Trophoblast cell (in vitro differentiated cells and primary cell): ENCODE data around the gene CCR8.

Experiments used
- DNase-seq, 2 donors: peaks; one replicate each; pipeline ENCODE4 v3.0.0-alpha.2; 2016
- H2AFZ ChIP-seq: 2 replicates; pipeline ENCODE4 v1.6.1; 2013; ENCODE audit warnings: low read length, moderate library complexity, mild to moderate bottlenecking; ENCODE audit not compliant: insufficient read depth, poor library complexity
- H2AK5ac ChIP-seq: 2 replicates; pipeline ENCODE4 v1.6.1; 2013; ENCODE audit warnings: mild to moderate bottlenecking, low read length
- H2BK120ac ChIP-seq: 2 replicates; pipeline ENCODE4 v1.6.1; 2013; ENCODE audit warnings: low read length, mild to moderate bottlenecking, moderate library complexity; ENCODE audit not compliant: insufficient read depth, poor library complexity
- H2BK12ac ChIP-seq: 2 replicates; pipeline ENCODE4 v1.6.1; 2013; ENCODE audit warnings: mild to moderate bottlenecking, low read length, moderate library complexity
- H2BK5ac ChIP-seq: 2 replicates; pipeline ENCODE4 v1.6.1; 2013; ENCODE audit warnings: low read length, low read depth, moderate library complexity, mild to moderate bottlenecking; ENCODE audit not compliant: poor library complexity
- H3K14ac ChIP-seq: 2 replicates; pipeline ENCODE4 v1.6.1; 2013; ENCODE audit warnings: mild to moderate bottlenecking, low read length
- H3K18ac ChIP-seq: 2 replicates; pipeline ENCODE4 v1.6.1; 2013; ENCODE audit warnings: mild to moderate bottlenecking, low read length
- H3K23ac ChIP-seq: 2 replicates; pipeline ENCODE4 v1.6.1; 2013; ENCODE audit warnings: low read length
- H3K27ac ChIP-seq: 2 replicates; pipeline ENCODE4 v1.5.1; 2013; ENCODE audit warnings: low read depth, mild to moderate bottlenecking, inconsistent platforms, low read length, moderate library complexity
- H3K27me3 ChIP-seq: 2 replicates; pipeline ENCODE4 v1.6.1; 2013; ENCODE audit warnings: inconsistent platforms, mild to moderate bottlenecking, low read length, moderate library complexity; ENCODE audit not compliant: insufficient read depth
- H3K36me3 ChIP-seq, 2 experiments: 1 replicate in 1 of 2; 2 replicates in 1 of 2; pipeline ENCODE4 v1.6.1; 2013; ENCODE audit warnings: low read length in 2 of 2, mild to moderate bottlenecking in 2 of 2, moderate library complexity in 1 of 2; ENCODE audit not compliant: insufficient read depth in 2 of 2, control insufficient read depth in 1 of 2
- H3K4ac ChIP-seq: 2 replicates; pipeline ENCODE4 v1.6.1; 2013; ENCODE audit warnings: low read depth, mild to moderate bottlenecking, low read length, moderate library complexity
- H3K4me1 ChIP-seq, 2 experiments: 1 replicate in 1 of 2; 2 replicates in 1 of 2; pipeline ENCODE4 v1.6.1; 2013; ENCODE audit warnings: low read length in 2 of 2, mild to moderate bottlenecking in 2 of 2, moderate library complexity in 1 of 2; ENCODE audit not compliant: insufficient read depth in 2 of 2, control insufficient read depth in 1 of 2
- H3K4me2 ChIP-seq: 2 replicates; pipeline ENCODE4 v1.6.1; 2013; ENCODE audit warnings: inconsistent platforms, mild to moderate bottlenecking, low read length, moderate library complexity
- H3K4me3 ChIP-seq: 2 replicates; pipeline ENCODE4 v1.5.1; 2013; ENCODE audit warnings: mild to moderate bottlenecking, low read depth, low read length, inconsistent platforms
- H3K79me1 ChIP-seq: one replicate; pipeline ENCODE4 v1.6.1; 2013; ENCODE audit warnings: low read length
- H3K79me2 ChIP-seq: 2 replicates; pipeline ENCODE4 v1.6.1; 2013; ENCODE audit warnings: low read length, mild to moderate bottlenecking; ENCODE audit not compliant: control insufficient read depth, insufficient read depth, poor library complexity
- H3K9ac ChIP-seq: 2 replicates; pipeline ENCODE4 v1.6.1; 2013; ENCODE audit warnings: mild to moderate bottlenecking, low read length
- H3K9me3 ChIP-seq: 2 replicates; pipeline ENCODE4 v1.6.1; 2013; ENCODE audit warnings: low read depth, mild to moderate bottlenecking, control low read depth, inconsistent platforms, low read length; ENCODE audit not compliant: insufficient read depth
- H4K12ac ChIP-seq: 2 replicates; pipeline ENCODE4 v1.6.1; 2013; ENCODE audit warnings: low read depth, mild to moderate bottlenecking, low read length, moderate library complexity
- H4K8ac ChIP-seq: 2 replicates; pipeline ENCODE4 v1.6.1; 2013; ENCODE audit warnings: low read depth, mild to moderate bottlenecking, low read length, moderate library complexity
- H4K91ac ChIP-seq: one replicate; pipeline ENCODE4 v1.6.1; 2013; ENCODE audit warnings: low read depth, mild to moderate bottlenecking, low read length, moderate library complexity
- WGBS: extraction: QIAGEN DNeasy Blood & Tissue Kit; methylation state at CpG from one replicate; pipeline ENCODE4 v1.1.7; 2013; ENCODE audit warnings: missing lambda C conversion rate; ENCODE audit not compliant: insufficient read length, insufficient coverage; ENCODE audit errors: extremely low coverage; 5-methylcytosine and 5-hydroxymethylcytosine counted together

Gene CCR8

DNA sequence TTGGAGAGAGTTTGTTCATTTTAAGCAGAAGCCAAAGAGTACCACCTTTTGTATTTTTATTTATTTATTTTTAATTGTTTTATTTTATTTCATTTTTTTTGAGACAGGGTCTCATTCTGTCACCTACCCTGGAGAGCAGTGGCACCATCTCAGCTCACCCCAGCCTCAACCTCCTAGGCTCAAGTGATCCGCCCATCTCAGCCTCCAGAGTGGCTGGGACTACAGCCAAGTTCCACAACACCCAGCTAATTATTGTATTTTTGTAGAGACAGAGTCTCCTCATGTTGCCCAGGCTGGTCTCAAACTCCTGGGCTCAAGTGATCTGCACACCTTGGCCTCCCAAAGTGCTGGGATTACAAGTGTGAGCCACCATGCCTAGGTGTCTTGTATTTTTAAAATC lies 9.6 kb downstream of the CCR8 start:
- no peak overlapping the region for H2BK12ac ChIP-seq
- H3K14ac ChIP-seq = no peak overlapping the region
- H4K91ac ChIP-seq = no peak overlapping the region
- no peak overlapping the region for H2BK5ac ChIP-seq
- H4K8ac ChIP-seq = no peak overlapping the region
- H3K18ac ChIP-seq = no peak overlapping the region
- H3K36me3 ChIP-seq = no peaks in the 10 kb centered on the region
- H3K4me1 ChIP-seq = no peaks in the 10 kb centered on the region
- no peaks in the 10 kb centered on the region for H3K79me1 ChIP-seq
- no peak overlapping the region for H3K4me2 ChIP-seq
- no peak overlapping the region for H4K12ac ChIP-seq
- H3K79me2 ChIP-seq = no peaks in the 10 kb centered on the region
- no peak overlapping the region for H3K9ac ChIP-seq
- no peak overlapping the region for H3K4me3 ChIP-seq
- H3K23ac ChIP-seq = no peak overlapping the region
- DNase-seq = no peak
- H2AK5ac ChIP-seq = no peak overlapping the region
- no peak overlapping the region for H2BK120ac ChIP-seq
- no peak overlapping the region for H3K4ac ChIP-seq
- H2AFZ ChIP-seq = no peak overlapping the region
- no peak overlapping the region for H3K27ac ChIP-seq
- no peaks in the 10 kb centered on the region for H3K9me3 ChIP-seq
- H3K27me3 ChIP-seq = no peaks in the 10 kb centered on the region
- no CpG with 5 or more reads among the region's 1 CpG for WGBS

DNA sequence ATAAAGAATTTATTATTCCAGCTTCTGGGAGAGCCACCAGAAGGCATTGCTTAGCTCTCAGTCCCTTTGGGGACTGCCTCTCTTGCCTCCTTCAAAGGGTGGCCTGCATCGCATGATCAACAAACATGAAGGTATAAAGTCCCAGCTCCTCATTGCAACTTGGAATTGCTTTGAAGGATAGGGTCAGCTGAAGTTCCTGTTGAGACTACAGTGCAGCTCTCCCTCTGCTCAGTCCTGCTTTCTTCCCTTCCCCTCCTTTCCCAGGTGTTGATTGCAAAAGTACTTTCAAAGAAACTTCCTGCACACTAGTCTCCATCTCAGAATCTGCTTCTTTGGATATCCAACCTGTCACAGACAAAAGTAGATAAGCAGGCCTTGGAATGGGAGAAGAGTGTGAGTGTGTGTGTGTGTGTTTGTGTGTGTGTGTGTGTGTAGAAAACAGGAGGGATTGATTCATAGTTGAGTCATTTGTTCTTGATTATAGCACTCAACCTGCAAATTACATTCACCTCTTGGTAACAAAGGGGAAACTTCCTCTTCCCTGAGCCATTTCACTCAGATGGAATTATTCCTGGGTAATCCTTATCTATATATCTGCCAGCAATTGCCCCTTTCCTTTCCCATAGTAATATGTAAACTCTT lies 13.7 kb downstream of the CCR8 start:
- Histone ChIP-seq H4K12ac (no peak overlapping the region), H2BK120ac (no peak overlapping the region), H3K79me1 (no peaks in the 10 kb centered on the region), H3K4me2 (no peak overlapping the region), H3K23ac (no peak overlapping the region), H3K4ac (no peak overlapping the region), H2BK5ac (no peak overlapping the region), H3K27me3 (no peaks in the 10 kb centered on the region), H3K79me2 (no peaks in the 10 kb centered on the region), H3K27ac (no peak overlapping the region), H4K8ac (no peak overlapping the region), H3K14ac (no peak overlapping the region), H2AK5ac (no peak overlapping the region), H3K9ac (no peak overlapping the region), H3K4me3 (no peak overlapping the region), H3K9me3 (no peaks in the 10 kb centered on the region), H3K36me3 (no peaks in the 10 kb centered on the region), H3K4me1 (no peaks in the 10 kb centered on the region), H3K18ac (no peak overlapping the region), H2AFZ (no peak overlapping the region), H2BK12ac (no peak overlapping the region), H4K91ac (no peak overlapping the region)
- DNase-seq = no peak
- WGBS = no CpG with 5 or more reads among the region's 1 CpG

DNA sequence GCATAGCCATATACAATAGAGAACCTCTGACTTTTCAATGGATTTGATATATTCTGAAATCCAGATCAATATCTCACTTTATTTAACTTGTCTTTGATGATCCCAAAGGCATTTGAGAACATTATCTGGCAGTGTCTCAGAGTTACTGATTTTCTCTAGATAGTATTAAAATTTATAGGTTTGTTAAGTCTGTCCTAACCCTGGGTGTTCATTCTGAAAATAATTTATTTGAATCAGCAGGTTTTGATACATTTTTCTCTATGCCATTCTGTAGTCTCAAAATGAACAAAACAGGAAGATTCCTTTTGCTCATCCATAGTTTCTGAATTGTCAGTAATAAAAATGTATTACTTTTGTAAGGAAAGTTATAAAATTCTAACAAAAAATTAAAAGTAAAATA lies 14.3 kb downstream of the CCR8 start:
- no peak overlapping the region for H2AK5ac ChIP-seq
- H3K23ac ChIP-seq = no peak overlapping the region
- no peaks in the 10 kb centered on the region for H3K79me2 ChIP-seq
- H3K27ac ChIP-seq = no peak overlapping the region
- no peak overlapping the region for H2BK12ac ChIP-seq
- no peak overlapping the region for H2BK120ac ChIP-seq
- no peak overlapping the region for H3K14ac ChIP-seq
- H3K18ac ChIP-seq = no peak overlapping the region
- H3K36me3 ChIP-seq = no peaks in the 10 kb centered on the region
- no peak overlapping the region for H3K9ac ChIP-seq
- H3K4me1 ChIP-seq = no peaks in the 10 kb centered on the region
- H3K4ac ChIP-seq = no peak overlapping the region
- no peak overlapping the region for H2BK5ac ChIP-seq
- no peak overlapping the region for H3K4me2 ChIP-seq
- H3K27me3 ChIP-seq = no peaks in the 10 kb centered on the region
- H3K4me3 ChIP-seq = no peak overlapping the region
- no peak overlapping the region for H4K8ac ChIP-seq
- no peak for DNase-seq
- no peaks in the 10 kb centered on the region for H3K79me1 ChIP-seq
- no peak overlapping the region for H2AFZ ChIP-seq
- H4K91ac ChIP-seq = no peak overlapping the region
- H3K9me3 ChIP-seq = no peaks in the 10 kb centered on the region
- no peak overlapping the region for H4K12ac ChIP-seq

DNA sequence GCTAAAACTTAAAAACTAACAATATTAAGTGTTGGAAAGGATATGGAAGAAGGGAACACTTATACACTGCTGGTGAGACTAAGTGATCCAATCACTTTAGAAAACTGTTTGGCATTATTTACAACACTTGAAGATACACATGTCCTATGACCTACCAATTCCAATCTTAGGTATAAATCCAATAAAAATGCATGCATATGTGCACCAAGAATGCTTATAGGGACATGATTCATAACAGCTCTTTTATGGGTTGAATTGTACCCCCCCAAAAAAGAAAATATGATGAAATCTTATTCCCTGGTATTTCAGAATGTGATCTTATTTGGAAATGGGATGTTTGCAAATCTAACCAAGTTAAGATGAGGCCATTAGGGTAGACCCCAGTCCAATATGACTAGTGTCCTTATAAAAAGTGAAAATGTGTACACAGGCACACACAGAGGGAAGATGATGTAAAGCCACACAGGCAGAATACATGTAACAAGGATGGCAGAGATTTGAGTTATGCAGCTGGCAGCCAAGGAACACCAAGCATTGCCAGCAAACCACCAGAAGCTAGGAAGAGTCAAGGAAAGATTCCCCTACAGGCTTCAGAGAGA lies 15.3 kb downstream of the CCR8 start:
- no peak for DNase-seq
- Histone ChIP-seq H4K91ac (no peak overlapping the region), H3K18ac (no peak overlapping the region)

More for the DNA sequence above, 15.3 kb downstream of the CCR8 start:
- Histone ChIP-seq H2AFZ (no peak overlapping the region), H3K4me1 (no peaks in the 10 kb centered on the region), H3K4me2 (no peak overlapping the region), H4K8ac (no peak overlapping the region), H2BK12ac (no peak overlapping the region), H4K12ac (no peak overlapping the region), H3K9me3 (no peaks in the 10 kb centered on the region), H2BK120ac (no peak overlapping the region), H3K9ac (no peak overlapping the region), H3K4me3 (no peak overlapping the region), H3K4ac (no peak overlapping the region), H2BK5ac (no peak overlapping the region), H2AK5ac (no peak overlapping the region), H3K27ac (no peak overlapping the region), H3K79me2 (no peaks in the 10 kb centered on the region), H3K27me3 (no peaks in the 10 kb centered on the region), H3K23ac (no peak overlapping the region), H3K36me3 (no peaks in the 10 kb centered on the region), H3K14ac (no peak overlapping the region), H3K79me1 (no peaks in the 10 kb centered on the region)
